Activated CD8-positive, alpha-beta T cell treated with anti-CD3 and anti-CD28 coated beads, Interleukin-2, amount 10 ng/mL, durations not matched to agents 7 days and 5 days (primary cell): Measurements from ENCODE around the gene ACBD3. TPM values are rescaled to one million over a fixed set of nuclear protein-coding genes. Genes with fewer than 3 reads are reported as not detected.
A peak's percentile ranks its signal among the peaks of the same experiment; 100 is the strongest.

Experiments used
- ATAC-seq: fragments of 150-1000 bp; cut with Tn5 transposase; one replicate; pipeline ENCODE4 v1.10.0; 2021; ENCODE audit warnings: moderate library complexity
- CTCF ChIA-PET: fragments of 350-600 bp; sonication (Branson Sonifier 250); formaldehyde crosslinking; loops from one replicate; lab custom pipeline; 2021; ENCODE audit warnings: antibody characterized with exemption; lab: Charles Lee
- POLR2A ChIA-PET: fragments of 350-600 bp; sonication (Branson Sonifier 250); formaldehyde crosslinking; loops from one replicate; lab custom pipeline; 2021; ENCODE audit warnings: antibody characterized with exemption; lab: Charles Lee
- DNase-seq: peaks from one replicate; pipeline ENCODE4 v3.0.0-alpha.2; 2020
- H3K27ac Mint-ChIP-seq: one replicate; pipeline ENCODE4 v1.8.0; 2021; ENCODE audit warnings: mild to moderate bottlenecking, mixed read lengths
- H3K27me3 Mint-ChIP-seq: one replicate; pipeline ENCODE4 v1.8.0; 2021; ENCODE audit warnings: low read depth, mixed read lengths
- H3K36me3 Mint-ChIP-seq: one replicate; pipeline ENCODE4 v1.8.0; 2021; ENCODE audit warnings: low read depth, mixed read lengths
- H3K4me1 Mint-ChIP-seq: one replicate; pipeline ENCODE4 v1.8.0; 2021; ENCODE audit warnings: low read depth, mixed read lengths
- H3K4me3 Mint-ChIP-seq: one replicate; pipeline ENCODE4 v1.8.0; 2021; ENCODE audit warnings: mild to moderate bottlenecking, mixed read lengths
- H3K9me3 Mint-ChIP-seq: one replicate; pipeline ENCODE4 v1.8.0; 2022; ENCODE audit warnings: mixed read lengths; ENCODE audit not compliant: insufficient read depth
- total RNA-seq, 2 experiments: library from RNA; stranded (reverse); gene quantifications; one replicate each; pipeline ENCODE4 v1.2.3, GENCODE V29; 2021

Gene ACBD3
- total RNA-seq, 2 experiments from 2014 or later: 19.9 to 20.0 TPM

DNA sequence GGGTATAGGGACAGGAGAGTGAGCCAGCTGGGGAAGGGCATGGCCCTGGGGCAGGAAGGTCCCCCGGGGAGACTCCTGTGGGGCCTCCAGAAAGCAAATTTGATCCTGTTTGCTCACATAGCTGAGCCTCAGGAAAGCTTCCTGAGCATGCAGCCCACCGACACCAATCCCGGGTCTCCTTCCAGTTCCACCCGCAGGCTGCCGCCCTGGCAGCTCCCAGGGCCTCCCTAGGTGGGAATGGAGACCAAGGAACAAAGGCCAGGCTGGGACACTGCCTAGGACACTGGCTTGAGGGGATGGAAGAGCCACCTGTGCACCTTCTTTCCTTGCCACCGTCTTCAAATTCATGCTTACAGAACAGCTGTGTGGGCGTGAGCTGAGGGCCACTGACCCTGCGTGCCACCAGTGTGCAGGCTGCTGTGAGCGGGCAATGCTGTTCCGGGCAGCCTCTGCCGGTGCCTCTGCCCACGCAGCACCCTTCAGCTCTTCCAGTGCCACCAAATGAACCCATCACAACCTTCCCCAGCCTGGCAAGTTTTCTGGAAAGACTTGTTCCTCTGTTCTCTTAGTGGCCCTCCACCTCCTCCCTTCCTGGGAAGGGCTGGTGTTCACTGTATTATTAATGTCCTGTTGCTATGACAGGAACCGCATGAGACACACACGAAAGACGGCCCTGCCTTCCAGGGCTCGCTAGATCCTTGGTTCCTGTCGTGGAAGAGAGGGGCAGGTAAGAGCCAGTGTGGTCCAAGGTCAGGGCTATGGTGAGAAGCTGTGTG lies 53.6 kb downstream of the ACBD3 start:
- H3K27me3 Mint-ChIP-seq: peaks cover 2% of the 10 kb centered on the region
- H3K9me3 Mint-ChIP-seq: no peaks in the 10 kb centered on the region
- peak overlapping the region; percentile 14 for H3K27ac Mint-ChIP-seq
- DNase-seq (no peak), ATAC-seq (no peak)
- POLR2A ChIA-PET: interaction anchor here (1.4 kb wide), 1 partner anchor 33 kb away, joined by 3 read pairs; no protein-coding TSS in a partner anchor
- H3K4me3 Mint-ChIP-seq: no peak overlapping the region
- H3K4me1 Mint-ChIP-seq: peaks cover 2% of the 10 kb centered on the region
- H3K36me3 Mint-ChIP-seq: no peaks in the 10 kb centered on the region
- CTCF ChIA-PET: interaction anchor here (1.2 to 1.4 kb wide), 2 partner anchors 7 to 64 kb away, joined by 4 to 8 read pairs; no protein-coding TSS in a partner anchor

DNA sequence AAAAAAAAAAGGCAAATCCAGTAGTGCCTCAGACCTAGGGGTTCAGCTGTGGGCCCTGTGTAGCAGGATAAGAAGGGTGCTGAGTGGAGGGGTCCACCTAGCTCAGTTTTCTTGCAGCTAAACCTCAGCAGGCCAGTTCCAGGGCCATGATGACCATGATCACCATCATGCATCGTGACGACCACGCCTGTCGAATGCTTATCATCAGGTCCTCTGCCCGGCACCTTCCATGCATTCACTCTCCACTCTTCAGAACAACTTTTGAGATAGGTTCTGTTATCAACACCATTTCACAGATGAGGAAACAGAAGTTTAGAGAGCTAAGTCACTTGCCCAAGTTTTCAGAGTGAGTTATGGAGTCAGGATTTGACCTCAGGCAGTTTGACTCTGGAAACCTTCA lies 54.9 kb downstream of the ACBD3 start:
- CTCF ChIA-PET: interaction anchor here (0.8 kb wide), 1 partner anchor 202 kb away, joined by 3 read pairs; no protein-coding TSS in a partner anchor
- Mint-ChIP-seq H3K36me3 (no peaks in the 10 kb centered on the region), H3K4me1 (peaks cover 10% of the 10 kb centered on the region), H3K9me3 (no peaks in the 10 kb centered on the region), H3K27ac (no peak overlapping the region), H3K27me3 (peaks cover 2% of the 10 kb centered on the region), H3K4me3 (no peak overlapping the region)
- DNase-seq (no peak), ATAC-seq (no peak)
- POLR2A ChIA-PET: interaction anchor here (1.4 kb wide), 1 partner anchor 34 kb away, joined by 3 read pairs; no protein-coding TSS in a partner anchor

DNA sequence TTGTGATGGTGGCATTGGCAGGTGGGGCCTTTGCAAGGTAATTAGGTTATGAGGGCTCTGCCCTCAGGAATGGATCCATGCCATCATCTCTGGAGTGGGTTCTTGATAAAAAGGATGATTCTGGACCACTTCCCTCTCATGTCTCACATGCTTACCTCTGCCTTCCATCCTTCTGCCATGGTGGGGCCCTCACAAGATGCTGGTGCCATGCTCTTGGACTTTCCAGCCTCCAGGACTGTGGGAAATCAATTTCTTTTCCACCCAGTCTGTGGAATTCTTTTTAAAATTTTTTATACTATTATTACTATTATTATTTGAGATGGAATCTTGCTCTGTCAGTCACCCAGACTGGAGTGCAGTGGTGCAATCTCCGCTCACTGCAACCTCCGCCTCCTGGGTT lies 57.3 kb downstream of the ACBD3 start:
- no peak overlapping the region for H3K4me3 Mint-ChIP-seq
- ChIA-PET POLR2A (interaction anchor here (1.4 kb wide), 1 partner anchor 65 kb away, joined by 3 read pairs; no protein-coding TSS in a partner anchor), CTCF (interaction anchor here (1.1 kb wide), 1 partner anchor 64 kb away, joined by 3 read pairs; no protein-coding TSS in a partner anchor)
- peaks cover 20% of the 10 kb centered on the region for H3K4me1 Mint-ChIP-seq
- no peaks in the 10 kb centered on the region for H3K9me3 Mint-ChIP-seq
- peaks cover 2% of the 10 kb centered on the region for H3K27me3 Mint-ChIP-seq
- H3K27ac Mint-ChIP-seq: no peak overlapping the region
- DNase-seq (no peak), ATAC-seq (no peak)
- no peaks in the 10 kb centered on the region for H3K36me3 Mint-ChIP-seq

DNA sequence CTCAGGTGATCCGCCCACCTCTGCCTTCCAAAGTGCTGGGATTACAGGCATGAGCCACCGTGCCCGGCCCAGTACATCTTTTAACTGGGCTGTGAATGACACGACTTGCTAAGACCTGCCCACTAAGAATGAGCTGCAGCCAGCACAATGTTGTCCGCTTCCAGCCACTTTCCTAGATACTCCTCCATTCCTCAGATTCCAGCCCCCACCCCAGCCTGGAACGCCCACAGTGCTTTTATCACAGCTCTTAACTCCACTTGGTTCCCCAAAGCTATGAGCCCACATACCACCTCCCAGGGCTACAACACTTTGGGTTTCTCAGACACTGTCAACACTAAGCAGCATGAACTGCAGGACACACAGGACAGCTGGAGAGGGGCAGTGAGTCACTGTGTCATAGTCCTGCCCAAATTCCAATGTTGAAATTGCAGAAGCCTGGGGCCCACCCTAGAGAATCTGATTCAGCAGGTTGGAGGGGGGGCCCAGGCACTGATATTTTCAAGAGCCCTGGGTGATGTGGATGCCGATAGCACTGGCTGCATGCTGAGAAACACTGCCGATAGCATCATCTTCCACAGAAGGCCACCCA lies 58.0 kb downstream of the ACBD3 start:
- Mint-ChIP-seq H3K36me3 (no peaks in the 10 kb centered on the region), H3K4me1 (peaks cover 25% of the 10 kb centered on the region), H3K4me3 (no peak overlapping the region), H3K27ac (peak overlapping the region; percentile 4), H3K9me3 (no peaks in the 10 kb centered on the region), H3K27me3 (peaks cover 4% of the 10 kb centered on the region)
- ChIA-PET CTCF (interaction anchor here (1.1 to 6.4 kb wide), 2 partner anchors 64 to 70 kb away, joined by 3 to 208 read pairs; no protein-coding TSS in a partner anchor), POLR2A (interaction anchor here (1.4 kb wide), 1 partner anchor 64 kb away, joined by 3 read pairs; no protein-coding TSS in a partner anchor)
- no peak for DNase-seq
- no peak for ATAC-seq

DNA sequence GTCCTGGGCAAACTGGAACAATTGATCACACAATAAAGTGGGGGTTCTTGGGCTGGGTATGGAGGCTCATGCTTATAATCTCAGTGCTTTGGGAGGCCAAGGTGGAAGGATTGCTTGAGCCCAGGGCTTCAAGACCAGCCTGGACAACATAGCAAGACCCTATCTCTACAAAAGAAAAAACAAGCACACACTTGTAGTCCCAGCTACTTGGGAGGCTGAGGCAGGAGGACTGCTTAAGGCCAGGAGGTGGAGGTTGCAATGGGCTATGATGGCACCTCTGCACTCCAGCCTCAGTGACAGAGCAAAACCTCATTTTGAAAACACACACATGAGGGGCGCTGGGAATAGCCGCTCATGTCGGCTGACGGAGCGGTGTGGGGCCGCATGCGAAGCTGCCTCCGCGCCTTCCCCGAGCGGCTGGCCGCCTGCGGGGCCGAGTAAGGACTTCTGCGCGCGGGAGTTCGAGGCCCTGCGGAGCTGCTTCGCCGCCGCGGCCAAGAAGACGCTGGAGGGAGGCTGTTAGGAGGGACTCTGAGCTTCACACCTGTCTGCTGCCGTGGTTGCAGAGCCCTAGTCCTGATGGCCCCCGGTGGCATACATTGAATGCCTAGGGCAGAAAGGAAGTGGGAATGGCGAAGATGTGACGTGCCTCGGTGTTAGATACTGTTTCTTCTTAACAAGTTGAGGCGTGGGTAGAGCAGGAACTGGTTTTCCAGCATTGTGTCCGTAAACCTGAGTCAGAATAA lies 59.5 kb downstream of the ACBD3 start:
- no peak for ATAC-seq
- ChIA-PET POLR2A (no interaction called here), CTCF (interaction anchor here (1.7 to 6.4 kb wide), 6 partner anchors 13 to 201 kb away, joined by 4 to 208 read pairs (median 18); partner anchors contain the start of gene LIN9)
- Mint-ChIP-seq H3K9me3 (no peaks in the 10 kb centered on the region), H3K4me1 (peaks cover 35% of the 10 kb centered on the region), H3K27me3 (peaks cover 5% of the 10 kb centered on the region), H3K27ac (peak overlapping the region; percentile 16), H3K36me3 (no peaks in the 10 kb centered on the region), H3K4me3 (no peak overlapping the region)
- DNase-seq: no peak

DNA sequence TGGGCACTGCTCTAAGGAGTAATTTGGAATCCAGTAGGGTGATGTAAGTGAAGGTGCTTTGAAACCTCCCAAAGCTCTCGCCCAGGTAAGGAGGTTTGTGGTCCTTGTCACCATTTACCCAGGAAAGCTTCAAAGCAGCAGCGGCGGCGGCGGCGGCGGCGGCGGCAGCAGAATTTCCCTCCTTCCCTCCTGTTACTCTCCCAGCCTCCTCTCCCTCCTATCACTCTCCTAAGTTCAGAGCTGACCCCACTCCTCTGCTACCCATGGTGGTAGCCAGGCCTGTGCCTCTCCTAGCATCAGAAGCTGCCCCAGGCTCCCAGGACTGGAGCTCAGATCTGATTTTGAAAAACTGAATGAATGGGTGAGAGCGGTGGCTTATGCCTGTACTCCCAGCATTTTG lies 60.7 kb downstream of the ACBD3 start:
- ChIA-PET POLR2A (interaction anchor here (1.1 kb wide), 1 partner anchor 62 kb away, joined by 3 read pairs; no protein-coding TSS in a partner anchor), CTCF (interaction anchor here (0.5 to 6.4 kb wide), 63 partner anchors 8 to 319 kb away, joined by 3 to 208 read pairs (median 5); partner anchors contain the start of genes H3-3A, LIN9, MIXL1 and PARP1)
- H3K9me3 Mint-ChIP-seq: no peaks in the 10 kb centered on the region
- DNase-seq (no peak), ATAC-seq (no peak)
- H3K4me3 Mint-ChIP-seq: no peak overlapping the region
- H3K27me3 Mint-ChIP-seq: peaks cover 5% of the 10 kb centered on the region
- no peaks in the 10 kb centered on the region for H3K36me3 Mint-ChIP-seq
- no peak overlapping the region for H3K27ac Mint-ChIP-seq
- H3K4me1 Mint-ChIP-seq: peaks cover 39% of the 10 kb centered on the region

DNA sequence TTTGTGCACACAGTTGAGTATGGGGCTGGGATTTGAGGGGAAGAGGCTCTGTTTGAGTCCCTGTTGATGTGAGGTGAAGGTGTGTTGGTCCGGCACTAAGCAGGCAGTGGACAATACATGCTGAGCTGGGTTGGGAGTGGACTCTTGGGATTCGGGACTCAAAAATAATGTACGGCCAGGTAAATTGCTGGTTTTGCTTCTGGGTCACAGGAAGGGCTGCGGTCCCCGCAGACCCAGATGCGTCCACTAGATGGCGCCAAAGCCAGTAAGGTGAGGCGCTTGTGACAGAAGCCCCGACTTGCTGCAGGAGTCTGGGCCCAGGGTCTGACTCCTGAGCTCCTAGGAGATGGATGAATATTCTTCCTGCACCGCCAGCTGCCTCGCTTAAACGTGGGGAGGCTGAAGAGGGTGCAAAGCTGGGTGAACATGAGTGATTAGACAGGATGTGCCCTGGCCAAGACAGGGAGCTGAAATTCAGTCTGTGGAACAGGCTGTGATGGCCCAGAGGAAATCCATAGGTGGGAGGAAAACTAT lies 61.4 kb downstream of the ACBD3 start:
- Mint-ChIP-seq H3K27ac (no peak overlapping the region), H3K9me3 (no peaks in the 10 kb centered on the region), H3K36me3 (no peaks in the 10 kb centered on the region), H3K4me3 (no peak overlapping the region), H3K4me1 (peaks cover 46% of the 10 kb centered on the region), H3K27me3 (peaks cover 5% of the 10 kb centered on the region)
- DNase-seq (peak; percentile 92), ATAC-seq (peak; percentile 36)
- POLR2A ChIA-PET: interaction anchor here (0.6 to 1.4 kb wide), 4 partner anchors 60 to 208 kb away, joined by 3 read pairs; no protein-coding TSS in a partner anchor
- CTCF ChIA-PET: interaction anchor here (0.5 to 6.4 kb wide), 63 partner anchors 8 to 319 kb away, joined by 3 to 208 read pairs (median 5); partner anchors contain the start of genes H3-3A, LIN9, MIXL1 and PARP1

DNA sequence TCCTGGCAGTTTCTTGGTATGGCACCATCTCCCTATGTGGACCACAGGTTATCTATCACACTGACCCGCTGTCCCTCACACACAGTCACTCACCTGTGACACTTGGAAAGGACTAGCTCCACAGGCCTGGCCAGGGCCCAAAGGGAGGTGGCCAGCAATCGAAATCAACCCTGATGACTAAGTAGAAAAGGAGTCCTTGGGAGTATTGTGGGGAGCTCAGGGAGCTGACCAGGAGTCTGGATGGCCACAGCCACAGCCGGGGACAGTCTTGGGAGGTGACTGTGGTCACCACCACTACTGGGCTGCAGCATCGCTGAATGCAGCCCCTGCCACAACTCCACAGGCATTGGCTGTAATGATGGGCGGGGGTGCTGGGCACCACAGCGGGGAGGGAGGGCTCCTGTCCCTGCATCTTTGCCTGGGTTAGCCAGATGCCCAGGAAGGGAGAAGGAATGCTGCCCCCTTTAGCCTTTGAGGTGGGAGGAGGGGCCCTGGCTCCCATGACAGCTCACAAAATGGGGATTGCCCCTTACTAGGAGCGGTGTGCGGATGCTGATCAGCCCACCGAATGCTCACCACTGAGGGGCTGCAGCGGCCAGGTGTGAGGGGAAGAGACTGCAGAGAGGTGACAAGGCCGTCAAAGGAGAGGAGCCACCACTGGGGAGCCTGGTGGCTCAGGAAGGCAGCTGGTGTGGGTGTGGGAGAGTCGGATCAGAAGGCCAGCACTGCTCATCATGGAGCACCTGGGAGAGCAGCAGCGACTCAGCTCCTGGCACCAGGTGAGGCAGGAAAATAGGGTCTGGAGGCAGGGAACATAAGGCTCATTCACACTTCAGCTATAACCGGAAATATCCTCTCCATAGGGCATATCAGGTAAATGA lies 62.7 kb downstream of the ACBD3 start:
- ATAC-seq (no peak), DNase-seq (no peak)
- Mint-ChIP-seq H3K27me3 (peaks cover 5% of the 10 kb centered on the region), H3K9me3 (no peaks in the 10 kb centered on the region), H3K4me1 (peaks cover 51% of the 10 kb centered on the region), H3K27ac (peak overlapping the region; percentile 27), H3K4me3 (no peak overlapping the region), H3K36me3 (no peaks in the 10 kb centered on the region)
- ChIA-PET POLR2A (interaction anchor here (1.0 to 1.4 kb wide), 4 partner anchors 59 to 283 kb away, joined by 3 read pairs; partner anchors contain the start of gene SDE2), CTCF (interaction anchor here (0.7 to 6.4 kb wide), 18 partner anchors 13 to 649 kb away, joined by 3 to 208 read pairs (median 8); partner anchors contain the start of genes LIN9, MIXL1 and PARP1)

DNA sequence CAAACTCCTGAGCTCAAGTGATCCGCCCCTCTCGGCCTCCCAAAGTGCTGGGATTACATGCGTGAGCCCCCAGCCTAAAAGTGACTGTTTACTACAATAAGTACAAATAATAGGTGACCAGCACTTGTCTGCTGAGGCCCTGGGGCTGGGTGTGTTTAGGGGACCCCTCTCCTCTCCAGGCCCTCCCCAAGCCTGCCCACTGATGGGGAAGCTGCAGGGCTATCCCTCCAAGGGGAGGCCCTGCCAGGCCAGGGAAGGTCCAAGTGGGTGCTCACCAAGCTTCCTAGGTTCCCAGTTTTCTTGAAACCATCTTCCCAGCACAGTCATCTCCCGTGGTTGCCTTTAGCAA lies 63.4 kb downstream of the ACBD3 start:
- no peak for ATAC-seq
- ChIA-PET POLR2A (interaction anchor here (1.0 to 1.4 kb wide), 3 partner anchors 61 to 284 kb away, joined by 3 read pairs; partner anchors contain the start of genes H3-3A and SDE2), CTCF (interaction anchor here (0.7 to 6.4 kb wide), 12 partner anchors 12 to 649 kb away, joined by 3 to 208 read pairs (median 6); partner anchors contain the start of genes MIXL1 and PARP1)
- no peak for DNase-seq
- peak overlapping the region; percentile 14 for H3K27ac Mint-ChIP-seq
- peak overlapping the region; percentile 78 for H3K4me3 Mint-ChIP-seq
- H3K4me1 Mint-ChIP-seq: peaks cover 49% of the 10 kb centered on the region
- peaks cover 8% of the 10 kb centered on the region for H3K27me3 Mint-ChIP-seq
- no peaks in the 10 kb centered on the region for H3K9me3 Mint-ChIP-seq
- no peaks in the 10 kb centered on the region for H3K36me3 Mint-ChIP-seq
